Articular chondrocyte of knee joint (primary cell): ENCODE data around the gene LACTBL1. TPM values are rescaled to one million over a fixed set of nuclear protein-coding genes. Genes with fewer than 3 reads are reported as not detected.

Experiments used
- total RNA-seq: library from RNA; depleted of rRNA; stranded (reverse); fragments of >200 nt; gene quantifications from 2 replicates; pipeline ENCODE4 v1.2.3, GENCODE V29; 2012

LACTBL1 gene
- not detected in 2 replicates for total RNA-seq

GRCh38 chr1:22972760-22973159 is at the start of gene LACTBL1:
Gene LACTBL1 (minus strand): TSS chr1:22972866. CDS start chr1:22972316, 550 bp downstream.

GRCh38 chr1:23019094-23019862 is 46.6 kb upstream of the LACTBL1 start, which contains the start of gene KDM1A:
Gene KDM1A (plus strand): TSS chr1:23019468. CDS start chr1:23019597, 129 bp downstream.

Other genes starting within 250 kb of the LACTBL1 start
- gene TEX46, start 43.0 kb upstream of the LACTBL1 start, total RNA-seq, result not detected in 2 replicates
- gene KDM1A, start 46.6 kb upstream of the LACTBL1 start, total RNA-seq, result 92.4 and 93.2 TPM in 2 replicates
- gene LUZP1, start 196.0 kb upstream of the LACTBL1 start, total RNA-seq, result 33.5 and 43.0 TPM in 2 replicates
- gene HTR1D, start 244.6 kb upstream of the LACTBL1 start, total RNA-seq, result 0.11 TPM in 1 of 2 replicates, not detected in the other